Activated CD8-positive, alpha-beta T cell treated with anti-CD3 and anti-CD28 coated beads, Interleukin-2, amount 10 ng/mL, durations not matched to agents 7 days and 5 days (primary cell): ENCODE results near the gene HOXC5. TPM values are rescaled to one million over a fixed set of nuclear protein-coding genes. Genes with fewer than 3 reads are reported as not detected.
"Not testable (repeated sequence)": the region's sequence is repeated elsewhere in the genome, so short reads cannot be mapped to it uniquely, and the experiment has no call there.

ENCODE experiments used
- ATAC-seq: fragments of 150-1000 bp; cut with Tn5 transposase; one replicate; pipeline ENCODE4 v1.10.0; 2021; ENCODE audit warnings: moderate library complexity
- CTCF ChIA-PET: fragments of 350-600 bp; sonication (Branson Sonifier 250); formaldehyde crosslinking; loops from one replicate; lab custom pipeline; 2021; ENCODE audit warnings: antibody characterized with exemption; lab: Charles Lee
- POLR2A ChIA-PET: fragments of 350-600 bp; sonication (Branson Sonifier 250); formaldehyde crosslinking; loops from one replicate; lab custom pipeline; 2021; ENCODE audit warnings: antibody characterized with exemption; lab: Charles Lee
- DNase-seq: peaks from one replicate; pipeline ENCODE4 v3.0.0-alpha.2; 2020
- H3K27ac Mint-ChIP-seq: one replicate; pipeline ENCODE4 v1.8.0; 2021; ENCODE audit warnings: mild to moderate bottlenecking, mixed read lengths
- H3K27me3 Mint-ChIP-seq: one replicate; pipeline ENCODE4 v1.8.0; 2021; ENCODE audit warnings: low read depth, mixed read lengths
- H3K36me3 Mint-ChIP-seq: one replicate; pipeline ENCODE4 v1.8.0; 2021; ENCODE audit warnings: low read depth, mixed read lengths
- H3K4me1 Mint-ChIP-seq: one replicate; pipeline ENCODE4 v1.8.0; 2021; ENCODE audit warnings: low read depth, mixed read lengths
- H3K4me3 Mint-ChIP-seq: one replicate; pipeline ENCODE4 v1.8.0; 2021; ENCODE audit warnings: mild to moderate bottlenecking, mixed read lengths
- H3K9me3 Mint-ChIP-seq: one replicate; pipeline ENCODE4 v1.8.0; 2022; ENCODE audit warnings: mixed read lengths; ENCODE audit not compliant: insufficient read depth
- total RNA-seq, 2 experiments: library from RNA; stranded (reverse); gene quantifications; one replicate each; pipeline ENCODE4 v1.2.3, GENCODE V29; 2021

Gene HOXC5
- total RNA-seq, 2 experiments from 2014 or later, result not detected

DNA sequence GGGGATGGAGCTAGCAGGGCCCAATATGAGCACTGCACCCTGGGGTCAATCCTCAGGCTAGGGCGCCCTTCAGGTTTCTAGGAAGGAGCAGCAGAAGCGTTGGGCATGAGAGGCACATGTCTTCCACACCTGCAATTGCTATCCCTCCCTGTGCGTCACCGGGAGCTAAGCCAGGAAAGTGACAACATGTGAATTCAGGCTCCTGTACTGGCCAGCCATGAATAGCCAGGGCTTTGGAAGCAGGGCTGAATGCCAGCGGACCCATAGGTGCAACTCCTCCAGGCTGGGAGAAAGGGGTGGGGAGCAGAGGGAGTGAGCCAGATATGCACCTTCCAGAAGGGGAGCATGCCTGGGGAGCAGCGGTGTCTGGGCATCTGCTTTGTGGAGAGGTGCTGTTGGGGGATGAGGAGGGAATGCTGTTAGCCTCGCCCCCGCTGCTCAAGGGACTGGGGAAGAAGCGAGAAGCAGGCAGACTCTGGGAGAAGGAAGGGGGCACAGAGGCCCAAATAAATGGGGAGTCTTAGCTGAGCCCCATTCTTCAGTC is 6.1 kb downstream of the HOXC5 start:
- Mint-ChIP-seq H3K4me3 (no peak overlapping the region), H3K27me3 (peaks cover 83% of the 10 kb centered on the region), H3K36me3 (no peaks in the 10 kb centered on the region), H3K9me3 (no peaks in the 10 kb centered on the region), H3K27ac (no peak overlapping the region), H3K4me1 (peaks cover 15% of the 10 kb centered on the region)
- ChIA-PET CTCF (interaction anchor here (1.1 to 2.8 kb wide), 3 partner anchors 54 to 176 kb away, joined by 4 to 8 read pairs (median 5); partner anchors contain the start of gene HOXC10), POLR2A (no interaction called here)
- no peak for DNase-seq
- ATAC-seq, result no peak

DNA sequence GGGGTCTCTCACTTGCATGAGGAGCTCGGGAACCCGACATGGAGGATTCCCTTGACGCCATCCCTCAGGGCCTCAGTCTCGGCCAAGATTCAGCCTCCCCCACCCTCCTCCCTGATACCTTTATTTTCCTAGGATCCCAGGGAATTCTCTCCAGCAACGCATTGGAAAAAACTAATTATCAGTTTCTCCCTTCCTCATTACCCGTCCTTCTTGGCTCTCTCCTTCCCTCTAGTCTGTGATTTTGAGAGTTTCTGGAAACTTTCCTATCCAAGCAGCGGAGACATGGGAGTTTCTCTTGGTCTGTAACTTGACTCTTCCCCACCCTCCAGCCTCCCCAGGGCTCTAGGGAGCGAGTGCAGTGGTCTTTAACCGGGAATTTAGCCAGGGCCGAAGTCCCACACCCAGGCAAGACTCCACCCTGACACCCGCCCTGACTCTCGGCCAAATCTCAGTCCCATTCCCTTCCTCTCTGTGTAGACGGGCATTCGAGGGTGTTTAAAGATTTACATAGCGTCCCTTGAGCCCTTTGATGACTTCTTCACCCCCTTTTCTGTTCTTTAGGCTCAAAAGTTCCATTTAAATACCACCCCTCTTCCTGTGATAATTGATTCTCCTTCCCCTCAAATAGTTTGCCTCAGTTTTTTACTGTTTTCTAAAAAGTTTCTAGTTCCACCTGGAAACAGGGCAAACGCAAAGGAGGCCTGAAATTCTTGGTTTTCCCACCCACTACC is 6.7 kb downstream of the HOXC5 start:
- no peak overlapping the region for H3K4me3 Mint-ChIP-seq
- H3K9me3 Mint-ChIP-seq, result no peaks in the 10 kb centered on the region
- CTCF ChIA-PET, result interaction anchor here (2.4 to 2.8 kb wide), 2 partner anchors 8 to 175 kb away, joined by 6 to 8 read pairs; no protein-coding TSS in a partner anchor
- DNase-seq (no peak), ATAC-seq (no peak)
- peaks cover 17% of the 10 kb centered on the region for H3K4me1 Mint-ChIP-seq
- POLR2A ChIA-PET, result no interaction called here
- H3K36me3 Mint-ChIP-seq, result no peaks in the 10 kb centered on the region
- H3K27ac Mint-ChIP-seq, result no peak overlapping the region
- peaks cover 82% of the 10 kb centered on the region for H3K27me3 Mint-ChIP-seq

DNA sequence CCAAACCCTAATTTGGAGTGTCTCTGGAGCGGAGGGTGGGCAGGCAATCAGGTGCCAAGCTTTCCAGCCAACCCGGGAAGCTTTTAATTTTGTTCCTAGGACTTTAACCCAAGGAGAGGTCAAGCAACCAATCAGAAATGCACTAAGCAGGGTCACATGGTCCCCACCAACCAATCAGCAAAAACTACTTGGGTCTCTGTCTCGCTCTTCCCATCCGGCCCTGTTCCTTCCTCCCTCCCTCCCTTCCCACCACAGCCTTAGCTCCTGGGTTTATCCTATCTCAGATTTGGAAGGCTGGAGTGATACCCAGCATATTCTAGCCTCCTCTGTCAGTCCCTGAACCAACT is 7.3 kb downstream of the HOXC5 start:
- DNase-seq (no peak), ATAC-seq (no peak)
- ChIA-PET CTCF (interaction anchor here (0.9 to 2.8 kb wide), 6 partner anchors 8 to 174 kb away, joined by 3 to 8 read pairs (median 5); no protein-coding TSS in a partner anchor), POLR2A (no interaction called here)
- peaks cover 19% of the 10 kb centered on the region for H3K4me1 Mint-ChIP-seq
- H3K36me3 Mint-ChIP-seq, result no peaks in the 10 kb centered on the region
- no peak overlapping the region for H3K27ac Mint-ChIP-seq
- peaks cover 84% of the 10 kb centered on the region for H3K27me3 Mint-ChIP-seq
- no peaks in the 10 kb centered on the region for H3K9me3 Mint-ChIP-seq
- no peak overlapping the region for H3K4me3 Mint-ChIP-seq

DNA sequence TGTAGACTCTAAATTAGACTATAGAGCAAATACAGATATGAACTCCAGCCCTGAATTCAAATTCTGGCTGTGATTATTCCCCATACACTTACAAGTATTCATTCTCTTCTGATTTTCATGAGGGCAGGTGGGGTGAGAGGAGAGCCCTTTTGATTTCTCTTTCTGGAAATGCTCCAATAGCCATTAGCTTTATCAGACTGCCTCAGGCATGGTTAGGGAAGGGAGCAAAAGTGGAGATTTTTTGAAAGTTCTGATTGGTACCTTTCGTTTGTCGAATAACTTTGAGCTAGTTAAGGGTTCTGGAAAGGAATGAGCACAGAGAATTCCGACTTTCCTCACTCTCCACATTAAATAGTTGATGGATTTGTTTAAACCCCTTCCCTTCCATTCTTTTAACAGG is 7.8 kb downstream of the HOXC5 start:
- DNase-seq (no peak), ATAC-seq (no peak)
- Mint-ChIP-seq H3K27ac (no peak overlapping the region), H3K27me3 (peaks cover 85% of the 10 kb centered on the region), H3K36me3 (no peaks in the 10 kb centered on the region), H3K9me3 (no peaks in the 10 kb centered on the region), H3K4me1 (peaks cover 18% of the 10 kb centered on the region), H3K4me3 (no peak overlapping the region)
- POLR2A ChIA-PET, result interaction anchor here (0.7 to 1.1 kb wide), 2 partner anchors 11 to 28 kb away, joined by 3 to 4 read pairs; no protein-coding TSS in a partner anchor
- CTCF ChIA-PET, result interaction anchor here (0.7 to 2.8 kb wide), 8 partner anchors 8 to 174 kb away, joined by 3 to 8 read pairs (median 6); partner anchors contain the start of gene HOXC5

DNA sequence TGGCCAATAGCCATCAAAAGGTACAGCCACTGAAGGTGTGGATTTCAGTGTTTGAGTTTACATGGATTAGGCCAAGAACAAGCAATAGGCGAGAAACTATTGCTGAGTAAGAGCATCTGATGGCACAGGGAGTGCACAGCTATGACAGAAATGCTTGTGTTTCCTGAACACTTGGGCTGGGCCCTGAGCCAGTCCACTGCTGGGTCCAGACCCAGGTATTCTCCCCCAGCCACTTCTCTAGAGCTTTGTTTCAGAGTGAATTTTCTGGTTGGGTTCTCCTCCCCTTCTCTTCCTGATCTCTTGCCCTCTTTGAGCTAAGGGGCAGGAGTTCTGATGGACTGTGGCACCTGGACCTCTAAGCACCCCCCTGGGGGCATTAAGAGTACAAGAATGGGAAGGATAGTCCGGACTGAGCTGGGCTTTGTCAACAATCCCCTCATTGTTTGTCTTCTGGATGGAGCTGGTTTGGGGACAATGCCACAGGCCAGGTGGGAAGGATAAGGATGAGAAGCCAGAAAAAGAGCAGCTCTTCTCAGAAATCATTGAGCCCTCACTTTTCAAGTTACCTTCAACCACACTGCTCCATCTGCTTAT is 8.3 kb downstream of the HOXC5 start:
- DNase-seq, result no peak
- CTCF ChIA-PET, result interaction anchor here (0.7 to 2.8 kb wide), 8 partner anchors 8 to 173 kb away, joined by 3 to 8 read pairs (median 6); partner anchors contain the start of gene HOXC5
- Mint-ChIP-seq H3K27me3 (peaks cover 86% of the 10 kb centered on the region), H3K9me3 (no peaks in the 10 kb centered on the region), H3K4me1 (peaks cover 18% of the 10 kb centered on the region), H3K27ac (no peak overlapping the region), H3K36me3 (no peaks in the 10 kb centered on the region), H3K4me3 (no peak overlapping the region)
- POLR2A ChIA-PET, result interaction anchor here (0.7 to 1.1 kb wide), 2 partner anchors 11 to 27 kb away, joined by 3 to 4 read pairs; no protein-coding TSS in a partner anchor
- ATAC-seq, result no peak

DNA sequence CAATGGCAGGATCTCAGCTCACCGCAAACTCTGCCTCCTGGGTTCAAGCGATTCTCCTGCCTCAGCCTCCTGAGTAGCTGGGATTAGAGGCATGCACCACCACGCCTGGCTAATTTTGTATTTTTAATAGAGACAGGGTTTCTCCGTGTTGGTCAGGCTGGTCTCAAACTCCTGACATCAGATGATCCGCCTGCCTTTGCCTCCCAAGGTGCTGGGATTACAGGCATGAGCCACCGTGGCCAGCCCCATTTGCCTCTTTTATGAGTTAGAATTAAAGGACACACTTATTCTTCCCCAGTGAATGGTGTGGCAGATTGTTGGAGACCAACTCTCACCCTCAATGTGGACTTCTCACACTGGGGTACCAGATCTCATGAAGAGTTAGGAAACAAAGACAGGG is 9.2 kb downstream of the HOXC5 start:
- H3K4me3 Mint-ChIP-seq, H3K36me3 Mint-ChIP-seq, H3K27ac Mint-ChIP-seq, DNase-seq, POLR2A ChIA-PET, ATAC-seq, H3K9me3 Mint-ChIP-seq: not testable (repeated sequence)
- peaks cover 87% of the 10 kb centered on the region for H3K27me3 Mint-ChIP-seq
- peaks cover 20% of the 10 kb centered on the region for H3K4me1 Mint-ChIP-seq
- CTCF ChIA-PET, result interaction anchor here (1.8 to 2.8 kb wide), 4 partner anchors 9 to 173 kb away, joined by 6 to 8 read pairs (median 6); partner anchors contain the start of gene HOXC5

DNA sequence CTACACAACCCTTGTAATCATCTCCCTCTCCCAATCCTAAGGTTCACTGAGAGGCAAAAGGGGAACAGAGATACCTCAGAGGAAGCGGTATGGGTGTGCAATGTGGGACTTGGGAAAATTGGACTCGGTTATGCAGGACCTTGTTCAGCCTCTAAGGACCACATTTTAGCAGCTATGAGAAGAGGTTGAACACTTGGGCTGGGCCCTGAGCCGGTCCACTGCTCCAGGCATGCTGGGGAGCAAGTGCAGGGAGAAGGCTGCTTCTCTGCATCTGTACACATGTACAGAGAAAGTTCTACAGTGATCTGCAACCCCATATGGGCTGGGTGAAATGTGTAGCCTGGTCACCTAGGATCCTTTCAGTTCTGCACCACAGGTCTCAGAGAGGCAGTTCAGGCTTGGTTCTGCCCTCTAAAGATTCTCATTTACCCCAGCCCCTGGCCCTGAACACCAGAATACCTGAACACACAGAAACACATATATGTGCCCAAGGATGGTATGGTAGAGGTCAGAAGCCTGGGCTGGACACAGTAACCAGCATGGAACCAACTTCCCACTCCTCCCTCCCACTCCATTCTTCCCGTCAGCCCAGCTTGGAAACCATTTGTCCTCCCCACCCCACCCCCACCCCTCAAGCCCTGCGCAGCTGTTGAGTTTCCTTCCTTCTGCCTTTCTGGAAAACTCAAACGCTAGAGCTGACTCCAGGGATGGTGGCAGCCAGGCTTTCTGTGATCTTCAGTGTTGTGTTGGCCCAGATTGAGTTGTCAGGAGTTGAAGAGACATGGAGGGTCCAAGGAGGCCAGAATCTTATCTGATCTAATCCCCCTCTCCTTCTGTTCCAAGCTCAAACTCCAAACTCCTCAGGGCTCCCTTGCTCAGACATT is 10.4 kb downstream of the HOXC5 start:
- no peaks in the 10 kb centered on the region for H3K36me3 Mint-ChIP-seq
- ChIA-PET CTCF (interaction anchor here (1.6 kb wide), 1 partner anchor 10 kb away, joined by 6 read pairs; the partner anchor contains the start of gene HOXC5), POLR2A (no interaction called here)
- DNase-seq (no peak), ATAC-seq (no peak)
- no peaks in the 10 kb centered on the region for H3K9me3 Mint-ChIP-seq
- H3K27ac Mint-ChIP-seq, result no peak overlapping the region
- H3K27me3 Mint-ChIP-seq, result peaks cover 88% of the 10 kb centered on the region
- H3K4me1 Mint-ChIP-seq, result peaks cover 21% of the 10 kb centered on the region
- no peak overlapping the region for H3K4me3 Mint-ChIP-seq

DNA sequence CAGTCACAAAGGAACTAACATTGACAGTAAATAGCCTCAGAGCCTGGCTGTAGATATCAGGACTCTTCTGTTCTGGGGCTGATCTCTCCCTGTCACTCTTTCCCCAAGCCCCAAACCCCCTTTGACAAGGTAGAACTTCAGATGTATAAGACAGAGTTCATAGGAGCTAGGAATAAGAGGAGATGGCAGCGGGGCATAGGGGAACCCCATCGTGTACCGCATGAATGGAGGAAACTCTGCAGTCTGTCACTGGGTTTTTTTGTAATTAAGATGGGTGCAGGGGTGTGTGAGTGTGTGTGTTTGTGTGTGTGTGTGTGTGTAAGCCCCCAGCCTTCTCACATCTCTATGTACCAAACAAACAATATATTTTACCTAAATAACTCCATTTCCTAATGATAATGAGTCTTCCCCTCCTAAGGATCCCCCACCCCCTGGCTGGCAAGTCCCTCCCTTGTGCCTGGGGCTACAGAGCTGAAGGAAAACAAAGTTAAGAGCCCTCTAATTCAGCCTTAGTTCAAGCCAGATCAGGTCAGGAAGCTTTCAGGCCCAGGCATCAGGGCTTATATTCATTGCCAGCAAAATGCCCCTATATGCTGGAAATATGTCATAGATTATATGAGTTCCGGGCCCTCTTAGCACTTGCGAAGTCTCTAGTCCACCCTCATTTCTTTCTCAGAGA is 11.7 kb downstream of the HOXC5 start:
- Mint-ChIP-seq H3K4me3 (no peak overlapping the region), H3K27me3 (peaks cover 89% of the 10 kb centered on the region), H3K4me1 (peaks cover 21% of the 10 kb centered on the region), H3K36me3 (no peaks in the 10 kb centered on the region), H3K27ac (no peak overlapping the region), H3K9me3 (no peaks in the 10 kb centered on the region)
- DNase-seq (no peak), ATAC-seq (no peak)
- CTCF ChIA-PET, result interaction anchor here (1.0 to 1.6 kb wide), 6 partner anchors 12 to 157 kb away, joined by 3 to 7 read pairs (median 4); partner anchors contain the start of gene HOXC5
- POLR2A ChIA-PET, result no interaction called here

DNA sequence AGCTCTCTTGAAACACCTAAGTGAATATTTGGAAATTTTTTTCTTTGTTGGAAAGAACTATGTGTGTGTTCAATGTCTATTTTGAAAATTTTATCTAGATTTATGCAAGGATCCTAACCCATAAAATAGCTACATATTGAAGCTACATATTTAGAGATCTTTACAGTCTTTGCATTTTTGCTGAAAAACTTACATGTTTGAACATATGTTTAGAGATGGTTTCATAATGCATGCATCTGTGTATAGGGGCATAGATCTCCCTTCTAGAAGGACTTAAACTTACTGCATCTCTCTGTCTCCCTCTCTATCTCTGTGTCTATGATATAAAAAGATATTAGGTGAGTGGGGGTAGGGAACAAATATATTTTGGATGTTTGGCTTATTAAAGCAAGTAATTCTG is 12.6 kb downstream of the HOXC5 start:
- Mint-ChIP-seq H3K4me1 (peaks cover 28% of the 10 kb centered on the region), H3K4me3 (no peak overlapping the region), H3K27me3 (peaks cover 89% of the 10 kb centered on the region), H3K36me3 (no peaks in the 10 kb centered on the region), H3K27ac (no peak overlapping the region), H3K9me3 (no peaks in the 10 kb centered on the region)
- no peak for ATAC-seq
- CTCF ChIA-PET, result interaction anchor here (1.0 to 1.2 kb wide), 6 partner anchors 13 to 162 kb away, joined by 3 to 7 read pairs (median 4); partner anchors contain the start of gene HOXC5
- POLR2A ChIA-PET, result no interaction called here
- DNase-seq, result no peak

DNA sequence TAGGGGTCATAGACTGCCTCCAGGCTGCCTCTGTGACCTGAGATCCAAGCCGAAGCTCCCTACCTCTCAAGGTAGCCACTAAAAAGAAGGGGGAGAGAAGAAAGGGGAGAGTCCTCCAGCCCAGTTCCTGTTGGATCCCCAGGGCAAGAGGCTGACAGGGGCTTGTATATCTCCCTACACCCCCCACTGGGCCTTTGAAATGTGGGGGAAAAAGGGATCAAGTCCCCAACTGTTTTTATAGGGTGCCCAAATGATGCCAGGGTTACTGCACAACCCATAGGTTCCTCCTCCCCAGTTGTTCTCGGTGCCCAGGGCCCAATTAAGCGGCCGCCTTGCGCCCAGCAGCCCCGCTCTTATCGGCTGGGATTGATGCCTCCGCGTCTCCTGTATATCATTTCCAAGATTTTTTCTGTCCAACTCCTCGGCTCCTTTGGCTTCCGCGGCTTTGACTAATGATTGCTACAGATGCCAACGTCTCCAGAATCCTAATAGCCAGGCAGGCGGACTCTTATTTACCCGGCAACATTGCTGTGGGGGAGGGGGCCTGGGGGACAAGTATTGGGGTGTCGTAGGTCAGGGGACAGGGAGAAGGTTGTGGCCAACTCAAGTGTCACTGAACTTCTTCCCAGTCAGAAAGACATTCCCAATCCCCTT is 13.1 kb downstream of the HOXC5 start:
- H3K4me1 Mint-ChIP-seq, result peaks cover 31% of the 10 kb centered on the region
- CTCF ChIA-PET, result interaction anchor here (1.0 to 1.2 kb wide), 3 partner anchors 13 to 161 kb away, joined by 3 to 7 read pairs (median 4); partner anchors contain the start of gene HOXC5
- H3K27me3 Mint-ChIP-seq, result peaks cover 91% of the 10 kb centered on the region
- H3K9me3 Mint-ChIP-seq, result no peaks in the 10 kb centered on the region
- POLR2A ChIA-PET, result no interaction called here
- H3K4me3 Mint-ChIP-seq, result no peak overlapping the region
- H3K27ac Mint-ChIP-seq, result no peak overlapping the region
- no peaks in the 10 kb centered on the region for H3K36me3 Mint-ChIP-seq
- DNase-seq (no peak), ATAC-seq (no peak)
